Measurements from ENCODE around the gene COX5B.

DNA sequence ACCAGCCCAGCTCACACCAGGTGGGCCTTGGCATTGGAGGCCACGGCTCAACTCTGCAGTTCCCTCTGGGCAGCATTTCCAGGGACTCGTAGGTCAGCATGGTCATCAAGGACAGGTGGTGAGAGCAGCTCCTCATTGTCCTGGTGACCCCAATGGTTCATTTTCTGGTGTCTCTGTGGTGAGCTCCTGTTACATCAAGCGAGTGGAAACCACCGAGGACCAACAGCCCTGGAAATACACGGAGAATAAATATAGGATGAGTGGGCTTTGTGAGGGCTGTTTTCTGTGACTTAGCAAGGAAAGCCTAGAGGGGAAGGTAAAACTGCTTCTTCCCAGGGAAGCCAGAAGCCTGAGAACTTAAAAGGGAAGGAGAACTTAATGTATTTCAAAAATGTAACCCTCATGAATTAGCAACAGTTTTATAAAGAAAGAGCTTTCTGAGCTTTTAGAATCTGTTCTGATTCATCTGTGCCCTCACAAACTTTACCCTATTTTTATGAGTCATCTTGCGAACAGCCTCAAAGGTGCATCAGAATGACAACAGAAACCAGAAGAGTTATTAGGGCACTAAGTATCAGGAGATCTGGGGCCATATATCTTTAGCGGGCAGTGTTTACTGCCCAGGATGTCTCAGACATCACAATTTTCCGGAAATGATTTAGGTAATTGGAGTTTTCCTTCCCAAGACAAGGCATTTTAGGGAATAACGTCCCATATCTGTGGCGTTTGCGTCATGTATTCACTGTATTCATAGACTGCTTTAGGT, 42.4 kb downstream of the COX5B start:
- TF ChIP-seq CTCF (conservative IDR thresholded peaks at IDR 0.05) (no peak), EZH2 (IDR thresholded peaks at IDR 0.05; ENCODE audit: low read depth) (no peak)
